HepG2 (cell line): ENCODE results near the gene SLC35B2. TPM values are rescaled to one million over a fixed set of nuclear protein-coding genes. Genes with fewer than 3 reads are reported as not detected.
A peak's percentile ranks its signal among the peaks of the same experiment; 100 is the strongest.

Source experiments
- FLYWCH1 ChIP-seq: sonication (generic); formaldehyde crosslinking; IDR thresholded peaks from 2 replicates; pipeline ENCODE4 v1.8.1; 2023; ENCODE audit warnings: mild to moderate bottlenecking, missing genetic modification reagents
- FOSL1 ChIP-seq: sonication (generic); formaldehyde crosslinking; IDR thresholded peaks from 2 replicates; pipeline ENCODE4 v1.9.0; 2021; ENCODE audit warnings: missing genetic modification reagents, borderline replicate concordance
- GZF1 ChIP-seq: sonication (generic); formaldehyde crosslinking; IDR thresholded peaks from 2 replicates; pipeline ENCODE4 v1.5.1; 2020; ENCODE audit warnings: mild to moderate bottlenecking, missing genetic modification reagents
- HOXA7 ChIP-seq: sonication (generic); formaldehyde crosslinking; IDR thresholded peaks from 2 replicates; pipeline ENCODE4 v1.8.1; 2022; ENCODE audit warnings: mild to moderate bottlenecking, missing genetic modification reagents, moderate library complexity
- ISX ChIP-seq: sonication (generic); formaldehyde crosslinking; conservative IDR thresholded peaks from 2 replicates; pipeline ENCODE4 v1.5.0; 2020; ENCODE audit warnings: missing genetic modification reagents
- MAF1 ChIP-seq: sonication (generic); formaldehyde crosslinking; IDR thresholded peaks from 2 replicates; pipeline ENCODE4 v1.5.0; 2020; ENCODE audit warnings: missing genetic modification reagents, borderline replicate concordance
- MAFF ChIP-seq: IDR thresholded peaks from 2 replicates; pipeline ENCODE4 v1.6.1; 2011; ENCODE audit warnings: low read depth, low read length, improper control_type of control experiment
- MEIS2 ChIP-seq: sonication (generic); formaldehyde crosslinking; IDR thresholded peaks from 2 replicates; pipeline ENCODE4 v1.9.0; 2021; ENCODE audit warnings: mild to moderate bottlenecking, missing genetic modification reagents
- MIXL1 ChIP-seq: IDR thresholded peaks from 2 replicates; pipeline ENCODE4 v1.6.1; 2016
- MYC ChIP-seq: sonication (generic); formaldehyde crosslinking; IDR thresholded peaks from 2 replicates; pipeline ENCODE4 v1.9.0; 2021; ENCODE audit warnings: missing genetic modification reagents, borderline replicate concordance
- NFYC ChIP-seq: IDR thresholded peaks from 2 replicates; pipeline ENCODE4 v1.6.1; 2016; ENCODE audit warnings: missing genetic modification reagents, missing compliant biosample characterization
- PHF8 ChIP-seq: sonication (generic); formaldehyde crosslinking; IDR thresholded peaks from 2 replicates; pipeline ENCODE4 v1.5.0; 2020; ENCODE audit warnings: missing genetic modification reagents
- RCOR2 ChIP-seq: IDR thresholded peaks from 2 replicates; pipeline ENCODE4 v1.6.1; 2016; ENCODE audit warnings: missing biosample characterization, missing genetic modification reagents
- RNF219 ChIP-seq: sonication (generic); formaldehyde crosslinking; IDR thresholded peaks from 2 replicates; pipeline ENCODE4 v1.5.0; 2020; ENCODE audit warnings: mild to moderate bottlenecking, missing genetic modification reagents
- SCMH1 ChIP-seq: sonication (generic); formaldehyde crosslinking; IDR thresholded peaks from 2 replicates; pipeline ENCODE4 v1.9.0; 2021; ENCODE audit warnings: missing genetic modification reagents, mild to moderate bottlenecking, borderline replicate concordance
- TBL1XR1 ChIP-seq: fragments of 150-350 bp; IDR thresholded peaks from 2 replicates; pipeline ENCODE4 v1.6.1; 2014; ENCODE audit warnings: borderline replicate concordance, low read length; ENCODE audit not compliant: partially characterized antibody
- TCF7L2 ChIP-seq: IDR thresholded peaks from 2 replicates; pipeline ENCODE4 v1.6.1; 2011; ENCODE audit warnings: mild to moderate bottlenecking, low read depth, low read length, moderate library complexity
- THAP9 ChIP-seq: sonication (generic); formaldehyde crosslinking; IDR thresholded peaks from 2 replicates; pipeline ENCODE4; 2020; ENCODE audit warnings: missing genetic modification reagents, mild to moderate bottlenecking, borderline replicate concordance
- ZFP41 ChIP-seq: sonication (generic); formaldehyde crosslinking; IDR thresholded peaks from 2 replicates; pipeline ENCODE4 v1.4.0; 2020; ENCODE audit warnings: mild to moderate bottlenecking, missing genetic modification reagents, borderline replicate concordance
- ZNF710 ChIP-seq: sonication (generic); formaldehyde crosslinking; IDR thresholded peaks from 2 replicates; pipeline ENCODE4 v1.5.0; 2020; ENCODE audit warnings: mild to moderate bottlenecking, missing genetic modification reagents, borderline replicate concordance
- ZNF780A ChIP-seq: sonication (generic); formaldehyde crosslinking; IDR thresholded peaks from 2 replicates; pipeline ENCODE4 v1.8.0; 2022; ENCODE audit warnings: mild to moderate bottlenecking, missing genetic modification reagents, moderate library complexity
- ZNF800 ChIP-seq: sonication (generic); formaldehyde crosslinking; IDR thresholded peaks from 2 replicates; pipeline ENCODE4 v1.4.0; 2020; ENCODE audit warnings: missing genetic modification reagents
- polyA plus RNA-seq, 8 experiments: library from polyadenylated mRNA; depleted of rRNA in 3 of 8; stranded (reverse) in 7 of 8; unstranded in 1 of 8; fragments of >200 nt; fragmentation: Illumina TruSeq in 4 of 8; extraction: Trizol in 4 of 8; gene quantifications; 2 replicates each; pipeline versions ENCODE4 v1.2.1 to v1.2.3, GENCODE V29; 2011 to 2016; ENCODE audit warnings: low read depth in 4 of 8, missing spikeins in 1 of 8, mixed read lengths in 1 of 8; ENCODE audit not compliant: insufficient read depth in 1 of 8
- total RNA-seq, 5 experiments: library from RNA; depleted of rRNA; stranded (reverse); fragments of >200 nt; fragmentation: Illumina TruSeq; extraction: Trizol; gene quantifications; 2 replicates each; pipeline ENCODE4 v1.2.3, GENCODE V29; 2016; ENCODE audit warnings: low read depth in 1 of 5

The SLC35B2 gene
- total and polyA plus RNA-seq, 2 of the 13 experiments (the other 11 are each of a cell fraction or from before 2014, with no cell fraction given), result 61.1 to 148 TPM

- TF ChIP-seq MYC (CRISPR knock-in tag), result peak; percentile 58; the same call in 1 of the 2 replicates
- 0 out of 2 replicates have a peak, but pooled peaks have one; percentile 4 for TF ChIP-seq NFYC (CRISPR knock-in tag)
- no peak for TF ChIP-seq ZNF780A (CRISPR knock-in tag)
- TF ChIP-seq MEIS2 (CRISPR knock-in tag), result peak; percentile 72
- TF ChIP-seq RNF219 (CRISPR knock-in tag), result no peak
- TF ChIP-seq TCF7L2, result no peak
- peak; percentile 93; the same call in 1 of the 2 replicates for TF ChIP-seq ZFP41 (CRISPR knock-in tag)
- TF ChIP-seq MAF1, result no peak
- TF ChIP-seq HOXA7 (CRISPR knock-in tag), result no peak
- no peak for TF ChIP-seq FLYWCH1 (CRISPR knock-in tag)
- peak; percentile 30; the same call in 1 of the 2 replicates for TF ChIP-seq THAP9 (CRISPR knock-in tag)
- TF ChIP-seq GZF1 (CRISPR knock-in tag), result no peak
- TF ChIP-seq FOSL1 (CRISPR knock-in tag), result no peak
- TF ChIP-seq RCOR2 (CRISPR knock-in tag), result no peak
- no peak for TF ChIP-seq ZNF800 (CRISPR knock-in tag)
- no peak for TF ChIP-seq TBL1XR1
- peak; percentile 62 for TF ChIP-seq PHF8 (CRISPR knock-in tag)
- no peak for TF ChIP-seq ISX (CRISPR knock-in tag)
- no peak for TF ChIP-seq SCMH1 (CRISPR knock-in tag)
- TF ChIP-seq MAFF, result no peak
- peak; percentile 28; the same call in 1 of the 2 replicates for TF ChIP-seq ZNF710 (CRISPR knock-in tag)
- no peak for TF ChIP-seq MIXL1 (CRISPR knock-in tag)
These were observed 7.8 kb upstream of the SLC35B2 start, which contains the start of gene NFKBIE (continued) for GRCh38 chr6:44265007-44265721.
